Neural progenitor cell (in vitro differentiated cells): ENCODE data around the gene RUNX1. TPM values are rescaled to one million over a fixed set of nuclear protein-coding genes. Genes with fewer than 3 reads are reported as not detected.
A peak's percentile ranks its signal among the peaks of the same experiment; 100 is the strongest.

Experiments
- DNase-seq: peaks from one replicate; pipeline ENCODE4 v3.0.0-alpha.2; 2016; ENCODE audit warnings: low spot score
- H2AFZ ChIP-seq: fragments of 200-600 bp; sonication (generic); replicated peaks from 2 replicates; pipeline ENCODE4 v1.6.1; 2016; ENCODE audit warnings: antibody characterized with exemption
- H3F3A ChIP-seq: fragments of 200-600 bp; sonication (generic); 2 replicates; pipeline ENCODE4 v1.6.1; 2016; ENCODE audit warnings: antibody characterized with exemption, low read depth
- H3K27ac ChIP-seq: fragments of 200-600 bp; sonication (generic); 2 replicates; pipeline ENCODE4 v1.5.1; 2016; ENCODE audit warnings: mild to moderate bottlenecking
- H3K27me3 ChIP-seq: fragments of 200-600 bp; sonication (generic); 2 replicates; pipeline ENCODE4 v1.6.1; 2016; ENCODE audit warnings: mild to moderate bottlenecking, moderate library complexity
- H3K36me3 ChIP-seq: fragments of 200-600 bp; sonication (generic); 2 replicates; pipeline ENCODE4 v1.5.1; 2016
- H3K4me1 ChIP-seq: fragments of 200-600 bp; sonication (generic); 2 replicates; pipeline ENCODE4 v1.6.1; 2016; ENCODE audit warnings: mixed run types
- H3K4me2 ChIP-seq: fragments of 200-600 bp; sonication (generic); 2 replicates; pipeline ENCODE4 v1.6.1; 2016
- H3K4me3 ChIP-seq: fragments of 200-600 bp; sonication (generic); 2 replicates; pipeline ENCODE4 v1.5.1; 2016
- H3K79me2 ChIP-seq: fragments of 200-600 bp; sonication (generic); 2 replicates; pipeline ENCODE4 v1.6.1; 2016; ENCODE audit warnings: low read depth
- H3K9ac ChIP-seq: fragments of 200-600 bp; sonication (generic); 2 replicates; pipeline ENCODE4 v1.6.1; 2016
- H3K9me3 ChIP-seq: fragments of 200-600 bp; sonication (generic); 2 replicates; pipeline ENCODE4 v1.5.1; 2016; ENCODE audit warnings: low read depth
- H4K20me1 ChIP-seq: fragments of 200-600 bp; sonication (generic); 2 replicates; pipeline ENCODE4 v1.6.1; 2016; ENCODE audit warnings: low read depth
- H3K27ac Mint-ChIP-seq: 3 replicates; pipeline ENCODE4 v1.8.0; 2021; ENCODE audit warnings: mixed read lengths
- H3K27me3 Mint-ChIP-seq: 2 replicates; pipeline ENCODE4 v1.8.0; 2022; ENCODE audit warnings: low read depth, mild to moderate bottlenecking, inconsistent platforms, moderate library complexity, mixed read lengths; ENCODE audit not compliant: insufficient read depth
- H3K36me3 Mint-ChIP-seq: 3 replicates; pipeline ENCODE4 v1.8.0; 2021; ENCODE audit warnings: mixed read lengths
- H3K4me1 Mint-ChIP-seq: 3 replicates; pipeline ENCODE4 v1.8.0; 2021; ENCODE audit warnings: mixed read lengths
- H3K4me3 Mint-ChIP-seq: 3 replicates; pipeline ENCODE4 v1.8.0; 2021; ENCODE audit warnings: mild to moderate bottlenecking, moderate library complexity, mixed read lengths
- H3K9me3 Mint-ChIP-seq: 3 replicates; pipeline ENCODE4 v1.8.0; 2020; ENCODE audit warnings: mixed read lengths
- EZH2 ChIP-seq: fragments of 200-600 bp; sonication (generic); IDR thresholded peaks from 2 replicates; pipeline ENCODE4 v1.6.1; 2017; ENCODE audit warnings: antibody characterized with exemption, mild to moderate bottlenecking, moderate library complexity
- EZH2phosphoT487 ChIP-seq: fragments of 200-600 bp; sonication (generic); IDR thresholded peaks from 2 replicates; pipeline ENCODE4 v1.6.1; 2017; ENCODE audit warnings: antibody characterized with exemption
- total RNA-seq: library from RNA; depleted of rRNA; stranded (reverse); fragments of >200 nt; gene quantifications from 2 replicates; pipeline ENCODE4 v1.2.3, GENCODE V29; 2015; ENCODE audit warnings: low replicate concordance
- TF ChIP-seq, protein P1 (sequence below): fragments of 200-600 bp; sonication (generic); IDR thresholded peaks from 2 replicates; pipeline ENCODE4 v1.5.1; 2017; ENCODE audit warnings: antibody characterized with exemption, mild to moderate bottlenecking

The RUNX1 gene
- total RNA-seq, 1 donor from 2014 or later, result 0.09 TPM

DNA sequence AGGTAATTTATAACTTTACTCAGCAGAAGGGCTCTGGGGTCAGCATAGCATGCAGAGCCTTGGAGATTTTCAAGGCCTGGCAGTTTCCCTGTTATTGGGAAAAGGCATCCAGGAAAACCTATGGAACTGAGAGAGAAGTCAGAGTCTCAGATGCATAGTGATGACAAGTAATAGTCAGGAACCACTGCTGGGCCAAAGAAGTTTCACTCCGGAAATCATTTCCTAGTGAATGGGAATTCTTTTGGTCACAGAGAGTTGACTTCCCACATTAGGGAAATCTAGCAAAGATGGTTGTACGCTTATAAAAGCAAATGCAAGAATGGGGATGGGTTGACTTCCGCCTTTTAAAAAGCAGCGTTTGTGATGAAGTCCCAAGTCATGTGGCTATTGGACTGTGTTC lies 28.4 kb upstream of the RUNX1 start:
- Mint-ChIP-seq H3K9me3 (peaks cover 3% of the 10 kb centered on the region), H3K27me3 (no peaks in the 10 kb centered on the region), H3K4me1 (no peaks in the 10 kb centered on the region), H3K36me3 (no peaks in the 10 kb centered on the region), H3K4me3 (no peak overlapping the region), H3K27ac (no peak overlapping the region)
- Histone ChIP-seq H3K79me2 (no peaks in the 10 kb centered on the region), H3K4me3 (no peak overlapping the region), H3K4me1 (no peaks in the 10 kb centered on the region), H4K20me1 (no peaks in the 10 kb centered on the region), H3K36me3 (no peaks in the 10 kb centered on the region), H2AFZ (no peak overlapping the region), H3K4me2 (no peak overlapping the region), H3K27me3 (no peaks in the 10 kb centered on the region), H3F3A (no peaks in the 10 kb centered on the region), H3K9me3 (no peaks in the 10 kb centered on the region), H3K9ac (no peak overlapping the region), H3K27ac (no peak overlapping the region)
- TF ChIP-seq, protein P1, sequence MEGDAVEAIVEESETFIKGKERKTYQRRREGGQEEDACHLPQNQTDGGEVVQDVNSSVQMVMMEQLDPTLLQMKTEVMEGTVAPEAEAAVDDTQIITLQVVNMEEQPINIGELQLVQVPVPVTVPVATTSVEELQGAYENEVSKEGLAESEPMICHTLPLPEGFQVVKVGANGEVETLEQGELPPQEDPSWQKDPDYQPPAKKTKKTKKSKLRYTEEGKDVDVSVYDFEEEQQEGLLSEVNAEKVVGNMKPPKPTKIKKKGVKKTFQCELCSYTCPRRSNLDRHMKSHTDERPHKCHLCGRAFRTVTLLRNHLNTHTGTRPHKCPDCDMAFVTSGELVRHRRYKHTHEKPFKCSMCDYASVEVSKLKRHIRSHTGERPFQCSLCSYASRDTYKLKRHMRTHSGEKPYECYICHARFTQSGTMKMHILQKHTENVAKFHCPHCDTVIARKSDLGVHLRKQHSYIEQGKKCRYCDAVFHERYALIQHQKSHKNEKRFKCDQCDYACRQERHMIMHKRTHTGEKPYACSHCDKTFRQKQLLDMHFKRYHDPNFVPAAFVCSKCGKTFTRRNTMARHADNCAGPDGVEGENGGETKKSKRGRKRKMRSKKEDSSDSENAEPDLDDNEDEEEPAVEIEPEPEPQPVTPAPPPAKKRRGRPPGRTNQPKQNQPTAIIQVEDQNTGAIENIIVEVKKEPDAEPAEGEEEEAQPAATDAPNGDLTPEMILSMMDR, result no peak
- TF ChIP-seq EZH2, result no peak
- no peak for TF ChIP-seq EZH2phosphoT487
- DNase-seq, result no peak

GRCh38 chr21:35075546-35075945 lies 26.4 kb upstream of the RUNX1 start:
- no peak overlapping the region for H3K4me2 ChIP-seq
- TF ChIP-seq EZH2 (no peak), EZH2phosphoT487 (no peak)
- TF ChIP-seq, protein P1, result no peak

DNA sequence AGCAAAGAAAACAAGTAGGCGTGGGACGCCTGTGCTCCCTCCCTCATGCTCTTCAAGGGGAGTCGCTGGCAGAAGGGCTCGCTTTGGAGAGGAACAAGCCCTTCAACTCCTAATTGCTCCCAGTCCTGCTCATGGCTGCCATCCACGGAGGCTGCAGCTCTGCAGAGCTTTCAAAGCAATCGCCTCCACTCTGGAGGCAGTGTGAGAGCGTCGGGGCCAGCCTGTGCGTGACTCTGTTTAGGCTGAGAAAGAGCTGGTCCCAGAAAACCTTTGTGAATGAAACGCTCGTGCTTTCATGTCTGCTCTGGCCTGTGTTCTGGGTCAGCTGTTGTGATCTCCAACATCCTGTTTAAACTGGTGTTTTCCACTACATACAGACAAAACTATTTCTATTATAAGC lies 23.9 kb upstream of the RUNX1 start:
- Histone ChIP-seq H3K27me3 (no peaks in the 10 kb centered on the region), H3F3A (no peaks in the 10 kb centered on the region), H4K20me1 (no peaks in the 10 kb centered on the region), H3K4me1 (no peaks in the 10 kb centered on the region), H3K4me3 (no peak overlapping the region), H3K4me2 (no peak overlapping the region), H3K79me2 (no peaks in the 10 kb centered on the region), H2AFZ (peak overlapping the region; percentile 15), H3K9ac (no peak overlapping the region), H3K36me3 (no peaks in the 10 kb centered on the region), H3K9me3 (no peaks in the 10 kb centered on the region), H3K27ac (no peak overlapping the region)
- no peak overlapping the region for H3K27ac Mint-ChIP-seq
- no peak for DNase-seq
- H3K27me3 Mint-ChIP-seq, result no peaks in the 10 kb centered on the region
- no peaks in the 10 kb centered on the region for H3K36me3 Mint-ChIP-seq
- H3K4me1 Mint-ChIP-seq, result no peaks in the 10 kb centered on the region
- TF ChIP-seq EZH2phosphoT487, result no peak
- TF ChIP-seq, protein P1, result no peak
- no peak for TF ChIP-seq EZH2
- no peak overlapping the region for H3K4me3 Mint-ChIP-seq
- H3K9me3 Mint-ChIP-seq, result no peaks in the 10 kb centered on the region

More at GRCh38 chr21:35075546-35075945, 26.4 kb upstream of the RUNX1 start:
- H3F3A ChIP-seq, result no peaks in the 10 kb centered on the region
- Mint-ChIP-seq H3K4me3 (no peak overlapping the region), H3K27me3 (no peaks in the 10 kb centered on the region), H3K27ac (no peak overlapping the region), H3K4me1 (no peaks in the 10 kb centered on the region), H3K9me3 (peaks cover 3% of the 10 kb centered on the region), H3K36me3 (no peaks in the 10 kb centered on the region)
- no peaks in the 10 kb centered on the region for H3K9me3 ChIP-seq
- H3K27me3 ChIP-seq, result no peaks in the 10 kb centered on the region
- no peak overlapping the region for H2AFZ ChIP-seq
- no peak for DNase-seq
- no peaks in the 10 kb centered on the region for H4K20me1 ChIP-seq
- no peaks in the 10 kb centered on the region for H3K36me3 ChIP-seq
- H3K4me3 ChIP-seq, result no peak overlapping the region
- H3K9ac ChIP-seq, result no peak overlapping the region
- H3K4me1 ChIP-seq, result no peaks in the 10 kb centered on the region
- H3K27ac ChIP-seq, result no peak overlapping the region
- H3K79me2 ChIP-seq, result no peaks in the 10 kb centered on the region
